Measurements from ENCODE around the gene SLN. TPM values are rescaled to one million over a fixed set of nuclear protein-coding genes. Genes with fewer than 3 reads are reported as not detected.

The SLN gene
- total and polyA plus RNA-seq, 9 of the 15 experiments (the other 6 are each of a cell fraction or from before 2014, with no cell fraction given): not detected

DNA sequence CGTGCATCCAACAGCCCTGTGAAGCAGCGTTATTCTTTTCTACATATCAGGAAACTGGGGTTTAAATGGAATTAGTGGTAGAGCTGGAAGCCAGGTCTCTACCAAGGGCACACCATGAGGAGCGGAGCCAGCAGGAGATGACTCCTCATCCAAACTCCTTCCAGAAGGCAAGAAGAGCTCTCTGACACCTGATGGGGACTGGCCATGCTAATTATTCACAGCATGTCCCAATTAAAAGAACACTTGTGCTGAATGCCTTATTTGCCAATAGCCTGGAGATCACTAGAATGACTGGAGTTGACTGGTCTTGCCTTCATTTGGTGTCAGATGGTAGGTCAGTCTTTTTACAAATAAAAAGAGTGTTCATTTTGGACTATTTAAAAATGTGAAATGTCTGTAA is 32.9 kb upstream of the SLN start (continued):
- TF ChIP-seq, protein P1, sequence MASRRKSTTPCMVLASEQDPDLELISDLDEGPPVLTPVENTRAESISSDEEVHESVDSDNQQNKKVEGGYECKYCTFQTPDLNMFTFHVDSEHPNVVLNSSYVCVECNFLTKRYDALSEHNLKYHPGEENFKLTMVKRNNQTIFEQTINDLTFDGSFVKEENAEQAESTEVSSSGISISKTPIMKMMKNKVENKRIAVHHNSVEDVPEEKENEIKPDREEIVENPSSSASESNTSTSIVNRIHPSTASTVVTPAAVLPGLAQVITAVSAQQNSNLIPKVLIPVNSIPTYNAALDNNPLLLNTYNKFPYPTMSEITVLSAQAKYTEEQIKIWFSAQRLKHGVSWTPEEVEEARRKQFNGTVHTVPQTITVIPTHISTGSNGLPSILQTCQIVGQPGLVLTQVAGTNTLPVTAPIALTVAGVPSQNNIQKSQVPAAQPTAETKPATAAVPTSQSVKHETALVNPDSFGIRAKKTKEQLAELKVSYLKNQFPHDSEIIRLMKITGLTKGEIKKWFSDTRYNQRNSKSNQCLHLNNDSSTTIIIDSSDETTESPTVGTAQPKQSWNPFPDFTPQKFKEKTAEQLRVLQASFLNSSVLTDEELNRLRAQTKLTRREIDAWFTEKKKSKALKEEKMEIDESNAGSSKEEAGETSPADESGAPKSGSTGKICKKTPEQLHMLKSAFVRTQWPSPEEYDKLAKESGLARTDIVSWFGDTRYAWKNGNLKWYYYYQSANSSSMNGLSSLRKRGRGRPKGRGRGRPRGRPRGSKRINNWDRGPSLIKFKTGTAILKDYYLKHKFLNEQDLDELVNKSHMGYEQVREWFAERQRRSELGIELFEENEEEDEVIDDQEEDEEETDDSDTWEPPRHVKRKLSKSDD (conservative IDR thresholded peaks at IDR 0.05; ENCODE audit: low read length): no peak

DNA sequence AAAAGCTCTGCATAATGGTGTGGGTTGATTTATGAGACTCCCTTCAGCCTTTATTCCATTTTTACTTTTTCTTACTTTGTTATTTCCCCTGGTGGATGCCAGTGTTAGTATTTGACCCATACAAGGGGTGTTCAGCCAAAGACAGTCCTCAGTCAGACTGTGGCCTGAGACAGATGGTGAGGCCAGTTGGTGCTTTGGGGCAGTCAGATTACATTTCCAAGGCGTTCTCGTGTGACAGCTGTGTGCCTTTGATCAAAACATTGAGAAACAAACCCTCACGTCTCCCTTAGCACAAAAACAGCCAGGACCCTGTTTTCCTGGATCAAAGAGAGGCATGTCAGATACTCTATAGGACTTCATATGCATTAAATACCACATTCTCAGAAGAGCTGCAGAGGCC is 31.3 kb upstream of the SLN start:
- no peak overlapping the region for H2AFZ ChIP-seq (ENCODE audit: low read depth, low read length)
- no peak for TF ChIP-seq ESRRA (IDR thresholded peaks at IDR 0.05; ENCODE audit: borderline replicate concordance, low read depth)
- TF ChIP-seq DPF2 (IDR thresholded peaks at IDR 0.05): no peak
- no peaks in the 10 kb centered on the region; a peak in 1 of 5 replicates for H3K27me3 ChIP-seq (ENCODE audit: control insufficient read depth in 2 of 2, insufficient read depth in 2 of 2, low read length in 2 of 2)
- H3K9me1 ChIP-seq (ENCODE audit: control insufficient read depth, insufficient read depth, low read length): no peaks in the 10 kb centered on the region
- H3K4me3 ChIP-seq: no peak overlapping the region
- intact Hi-C loops (cut with micrococcal nuclease) (no loop called here), in situ Hi-C loops (cut with MboI) (no loop called here)
- no peaks in the 10 kb centered on the region for H3K4me1 ChIP-seq (replicated peaks in 1 of 2; ENCODE audit: control insufficient read depth in 2 of 2, insufficient read depth in 2 of 2, low read length in 2 of 2)
- H3K4me2 ChIP-seq (ENCODE audit: insufficient read depth, low read length): no peak overlapping the region
- CTCF ChIA-PET (ENCODE audit: low intra/inter-chr PET ratio): no interaction called here
- ATAC-seq (no peak), FAIRE-seq (no peak), DNase-seq (ENCODE audit: extremely low read depth in 1 of 4, low spot score in 3 of 4) (no peak)
- no peaks in the 10 kb centered on the region for H3K79me2 ChIP-seq (ENCODE audit: control insufficient read depth, insufficient read depth, low read length)
- H3K9me3 ChIP-seq (replicated peaks; ENCODE audit: control insufficient read depth, insufficient read depth, low read depth, low read length): no peaks in the 10 kb centered on the region
- H3K27ac ChIP-seq (ENCODE audit: extremely low read depth, low read depth, low read length): no peak overlapping the region
- H4K20me1 ChIP-seq (replicated peaks; ENCODE audit: control insufficient read depth, insufficient read depth, low read length): no peaks in the 10 kb centered on the region
- WGBS (ENCODE audit: insufficient coverage, low coverage, missing lambda C conversion rate): 0% methylated on average over 3 of the region's 3 CpGs
- no peak overlapping the region for H3K9ac ChIP-seq (ENCODE audit: insufficient read depth in 1 of 2, low read depth in 2 of 2, low read length in 2 of 2)
- BruUV-seq (replicated peaks): no TSS peak
- H3K36me3 ChIP-seq (ENCODE audit: control insufficient read depth, insufficient read depth, low read length): no peaks in the 10 kb centered on the region
- POLR2A ChIA-PET: interaction anchor here (0.6 kb wide), 1 partner anchor 9 kb away, joined by 3 read pairs; no protein-coding TSS in a partner anchor
